ENCODE measurements around the gene MTHFD2.

DNA sequence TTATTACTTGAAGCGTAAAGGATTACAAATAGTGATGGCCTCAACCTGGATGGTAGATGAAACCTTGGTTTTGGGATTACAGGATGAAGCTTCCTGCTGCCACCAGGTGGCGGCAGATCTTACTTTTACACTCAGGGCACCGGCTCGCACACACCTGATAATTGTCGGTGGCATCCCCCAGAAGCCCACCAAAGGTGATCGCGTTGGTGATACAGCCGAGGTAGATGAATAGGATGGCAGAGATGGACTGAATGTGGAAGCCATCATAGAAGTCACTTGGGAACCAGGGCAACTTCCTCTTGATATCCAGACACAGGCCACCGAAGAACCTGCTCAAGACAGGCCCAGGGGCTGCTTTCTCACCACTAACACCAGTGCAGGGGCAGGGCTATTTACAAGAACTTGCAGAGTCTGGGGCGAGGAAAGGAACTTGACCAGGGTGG is 51.8 kb downstream of the MTHFD2 start:
- TF ChIP-seq, protein P1, sequence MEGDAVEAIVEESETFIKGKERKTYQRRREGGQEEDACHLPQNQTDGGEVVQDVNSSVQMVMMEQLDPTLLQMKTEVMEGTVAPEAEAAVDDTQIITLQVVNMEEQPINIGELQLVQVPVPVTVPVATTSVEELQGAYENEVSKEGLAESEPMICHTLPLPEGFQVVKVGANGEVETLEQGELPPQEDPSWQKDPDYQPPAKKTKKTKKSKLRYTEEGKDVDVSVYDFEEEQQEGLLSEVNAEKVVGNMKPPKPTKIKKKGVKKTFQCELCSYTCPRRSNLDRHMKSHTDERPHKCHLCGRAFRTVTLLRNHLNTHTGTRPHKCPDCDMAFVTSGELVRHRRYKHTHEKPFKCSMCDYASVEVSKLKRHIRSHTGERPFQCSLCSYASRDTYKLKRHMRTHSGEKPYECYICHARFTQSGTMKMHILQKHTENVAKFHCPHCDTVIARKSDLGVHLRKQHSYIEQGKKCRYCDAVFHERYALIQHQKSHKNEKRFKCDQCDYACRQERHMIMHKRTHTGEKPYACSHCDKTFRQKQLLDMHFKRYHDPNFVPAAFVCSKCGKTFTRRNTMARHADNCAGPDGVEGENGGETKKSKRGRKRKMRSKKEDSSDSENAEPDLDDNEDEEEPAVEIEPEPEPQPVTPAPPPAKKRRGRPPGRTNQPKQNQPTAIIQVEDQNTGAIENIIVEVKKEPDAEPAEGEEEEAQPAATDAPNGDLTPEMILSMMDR (IDR thresholded peaks at IDR 0.05; ENCODE audit: borderline replicate concordance, extremely low read depth, low read length, poor library complexity, severe bottlenecking) = peak; percentile 81
- no peak for TF ChIP-seq EZH2 (IDR thresholded peaks at IDR 0.05; ENCODE audit: borderline replicate concordance, low read depth, low read length, severe bottlenecking)
